Pancreas (tissue), 10 donors: Measurements from ENCODE around the gene GAS7. TPM values are rescaled to one million over a fixed set of nuclear protein-coding genes. Genes with fewer than 3 reads are reported as not detected.

Experiments
- ATAC-seq, 4 donors: fragments of 200-7000 bp; cut with Tn5 transposase; one replicate each; pipeline versions ENCODE4 v1.8.0 to v1.9.1; 2020; ENCODE audit warnings: mild to moderate bottlenecking in 4 of 4, moderate library complexity in 4 of 4
- DNase-seq, 6 donors: peaks; one replicate each; pipeline ENCODE4 v3.0.0-alpha.2; 2020
- FAIRE-seq: peaks from 2 replicates; lab custom pipeline; 2012; peaks lifted over from hg19 to GRCh38; lab: Jason Lieb, UNC
- H3K27ac ChIP-seq, 4 donors: fragments of 200-600 bp; sonication (generic); 1 replicate in 3 of 4; 2 replicates in 1 of 4; pipeline versions ENCODE4 v1.5.0 to v1.8.0; 2020
- H3K27me3 ChIP-seq, 4 donors: fragments of 200-600 bp; one replicate each; pipeline ENCODE4 v1.8.0; 2021
- H3K36me3 ChIP-seq, 3 donors: fragments of 200-600 bp; sonication (generic) in 1 of 3; one replicate each; pipeline versions ENCODE4 v1.5.0 to v1.8.0; 2020 to 2021
- H3K4me1 ChIP-seq, 3 donors: fragments of 200-600 bp; one replicate each; pipeline ENCODE4 v1.8.0; 2021
- H3K4me3 ChIP-seq, 4 donors: fragments of 200-600 bp; sonication (generic) in 2 of 4; one replicate each; pipeline versions ENCODE4 v1.5.0 to v1.8.0; 2020 to 2021
- H3K9me3 ChIP-seq, 4 donors: fragments of 200-600 bp; one replicate each; pipeline ENCODE4 v1.8.0; 2021
- WGBS, 2 donors: extraction: QIAGEN DNeasy Blood & Tissue Kit; methylation state at CpG; one replicate each; pipeline ENCODE4 v1.1.7; 2013; 5-methylcytosine and 5-hydroxymethylcytosine counted together
- intact Hi-C, 3 donors: fragments of 100-400 bp; cut with DNase I; formaldehyde crosslinking; loops; one replicate each; pipeline versions ENCODE4 v1.11.1 to v1.14.2; 2022
- polyA plus RNA-seq, 2 donors: library from polyadenylated mRNA; stranded (reverse); fragments of 200-250 nt; gene quantifications; one replicate each; pipeline ENCODE4 v1.2.3, GENCODE V29; 2013
- total RNA-seq, 6 donors: library from RNA; stranded (reverse); fragmentation: NEBNext Ultra II Directional in 4 of 6; extraction: Animal tissue kit (Norgen Biotek cat#: 25700) in 4 of 6; gene quantifications; one replicate each; pipeline versions ENCODE4 v1.2.1 to v1.2.4, GENCODE V29; 2021 to 2023
- TF ChIP-seq, protein P1 (sequence below), 4 donors: fragments of 200-600 bp; sonication (generic) in 3 of 4; IDR thresholded peaks; one replicate each; pipeline versions ENCODE4 v1.5.0 to v1.8.0; 2021; ENCODE audit warnings: antibody characterized with exemption in 4 of 4
- donor health status: healthy with polysubstance abuse.
- donor health status: DM: no; HTN: no; CAD: no; lungs with moderate emphysema.
- donor health status: DM: no; HTN: no; CAD: no.
- donor health status: control.
- donor health status: control.
- donor health status: Bipolar disorder and iron deficiency.
- donor health status: DM: yes; HTN: yes; CAD: no.
- donor health status: DM: no; HTN: no; CAD: no.
- donor health status: DM: no; HTN: no; CAD: no.
- donor health status: DM: yes; HTN: yes; CAD: no.

Gene GAS7
- total and polyA plus RNA-seq, 8 donors, result 1.9 to 22.9 (median 3.7) TPM

- no peaks in the 10 kb centered on the region for H3K9me3 ChIP-seq
- H3K4me3 ChIP-seq, result no peak overlapping the region
- H3K36me3 ChIP-seq, result no peaks in the 10 kb centered on the region
- TF ChIP-seq, protein P1, sequence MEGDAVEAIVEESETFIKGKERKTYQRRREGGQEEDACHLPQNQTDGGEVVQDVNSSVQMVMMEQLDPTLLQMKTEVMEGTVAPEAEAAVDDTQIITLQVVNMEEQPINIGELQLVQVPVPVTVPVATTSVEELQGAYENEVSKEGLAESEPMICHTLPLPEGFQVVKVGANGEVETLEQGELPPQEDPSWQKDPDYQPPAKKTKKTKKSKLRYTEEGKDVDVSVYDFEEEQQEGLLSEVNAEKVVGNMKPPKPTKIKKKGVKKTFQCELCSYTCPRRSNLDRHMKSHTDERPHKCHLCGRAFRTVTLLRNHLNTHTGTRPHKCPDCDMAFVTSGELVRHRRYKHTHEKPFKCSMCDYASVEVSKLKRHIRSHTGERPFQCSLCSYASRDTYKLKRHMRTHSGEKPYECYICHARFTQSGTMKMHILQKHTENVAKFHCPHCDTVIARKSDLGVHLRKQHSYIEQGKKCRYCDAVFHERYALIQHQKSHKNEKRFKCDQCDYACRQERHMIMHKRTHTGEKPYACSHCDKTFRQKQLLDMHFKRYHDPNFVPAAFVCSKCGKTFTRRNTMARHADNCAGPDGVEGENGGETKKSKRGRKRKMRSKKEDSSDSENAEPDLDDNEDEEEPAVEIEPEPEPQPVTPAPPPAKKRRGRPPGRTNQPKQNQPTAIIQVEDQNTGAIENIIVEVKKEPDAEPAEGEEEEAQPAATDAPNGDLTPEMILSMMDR (IDR thresholded peaks at IDR 0.05), result no peak
- H3K4me1 ChIP-seq, result no peaks in the 10 kb centered on the region
- ATAC-seq (no peak), FAIRE-seq (no peak), DNase-seq (no peak)
- intact Hi-C loops, result no loop called here
- no peak overlapping the region for H3K27ac ChIP-seq
- H3K27me3 ChIP-seq, result no peaks in the 10 kb centered on the region
- WGBS, 2 donors, result 75 to 82% methylated on average over 3 of the region's 3 CpGs
Measured at GRCh38 chr17:9894231-9894630, 304.2 kb downstream of the GAS7 start.

DNA sequence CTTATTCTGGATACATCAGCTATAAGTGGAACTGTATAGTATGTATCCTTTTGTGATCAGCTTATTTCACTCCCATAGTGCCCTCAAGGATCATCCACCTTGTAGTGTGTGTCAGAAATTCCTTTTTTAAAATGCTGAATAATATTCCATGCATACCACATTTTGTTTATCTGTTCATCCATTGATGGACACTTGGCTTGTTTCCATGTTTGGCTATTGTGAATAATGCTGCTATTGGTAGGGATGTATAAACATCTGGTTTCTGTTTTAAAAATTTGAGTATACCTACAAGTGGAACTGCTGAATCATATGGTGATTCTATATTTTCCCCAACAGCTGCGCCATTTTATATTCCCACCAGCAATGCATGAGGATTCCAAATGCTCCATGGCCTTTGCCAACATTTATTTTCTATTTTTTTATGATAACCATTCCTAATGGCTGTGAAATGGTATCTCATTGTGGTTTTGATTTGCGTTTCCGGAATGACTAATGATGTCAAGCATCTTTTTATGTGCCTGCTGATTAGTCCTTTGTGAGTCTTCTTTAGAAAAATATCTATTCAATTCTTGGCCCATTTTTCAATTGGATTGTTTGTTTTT, 304.9 kb downstream of the GAS7 start:
- DNase-seq (no peak), FAIRE-seq (no peak), ATAC-seq (no peak)
- TF ChIP-seq, protein P1 (IDR thresholded peaks at IDR 0.05), result no peak
- Histone ChIP-seq H3K9me3 (no peaks in the 10 kb centered on the region), H3K4me1 (no peaks in the 10 kb centered on the region), H3K27ac (no peak overlapping the region), H3K36me3 (no peaks in the 10 kb centered on the region), H3K4me3 (no peak overlapping the region), H3K27me3 (no peaks in the 10 kb centered on the region)
- intact Hi-C loops, result no loop called here
- 51 to 80% methylated on average over 3 of the region's 3 CpGs for WGBS, 2 donors

DNA sequence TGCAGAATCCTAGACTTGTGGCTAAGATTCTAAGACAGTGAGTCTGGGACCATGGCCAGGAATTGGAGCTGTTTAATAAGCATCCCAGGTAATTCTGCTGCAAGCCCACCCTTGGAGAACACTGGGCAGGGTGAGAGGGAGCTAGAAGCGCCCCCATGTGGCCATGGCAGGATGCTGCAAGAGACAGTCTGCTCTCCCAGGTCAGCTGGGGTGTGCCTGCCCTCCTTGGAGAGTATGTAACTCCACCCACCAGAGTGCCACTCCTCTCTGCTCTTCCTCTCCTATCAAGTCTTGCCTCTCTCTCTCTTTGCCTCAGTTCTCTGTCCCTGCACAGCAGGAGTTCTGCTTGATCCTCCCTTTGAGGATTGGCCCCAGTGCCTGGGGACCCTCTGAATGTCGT, 308.3 kb downstream of the GAS7 start:
- Histone ChIP-seq H3K4me3 (no peak overlapping the region), H3K4me1 (no peaks in the 10 kb centered on the region), H3K9me3 (no peaks in the 10 kb centered on the region), H3K36me3 (no peaks in the 10 kb centered on the region), H3K27ac (no peak overlapping the region), H3K27me3 (no peaks in the 10 kb centered on the region)
- 8 to 14% methylated on average over 2 of the region's 2 CpGs for WGBS, 2 donors
- intact Hi-C loops, result no loop called here
- ATAC-seq (peak in 1 of 4 donors; percentile 58), DNase-seq (no peak), FAIRE-seq (no peak)
- TF ChIP-seq, protein P1 (IDR thresholded peaks at IDR 0.05), result peak in 2 of 4 donors; percentile 8 to 12

- DNase-seq, result no peak
- whole genome bisulfite sequencing, 2 donors, result 63 to 75% methylated on average over 8 of the region's 8 CpGs
- no peaks in the 10 kb centered on the region for H3K27me3 ChIP-seq
- H3K4me3 ChIP-seq, result no peak overlapping the region
- no peaks in the 10 kb centered on the region for H3K4me1 ChIP-seq
- no peaks in the 10 kb centered on the region for H3K36me3 ChIP-seq
- FAIRE-seq, result no peak
- intact Hi-C loops, result no loop called here
- ATAC-seq, result no peak
- H3K9me3 ChIP-seq, result no peaks in the 10 kb centered on the region
- TF ChIP-seq, protein P1 (IDR thresholded peaks at IDR 0.05), result no peak
- H3K27ac ChIP-seq, result no peak overlapping the region
Measured at GRCh38 chr17:9887508-9887907, 310.9 kb downstream of the GAS7 start.

- FAIRE-seq (no peak), DNase-seq (no peak), ATAC-seq (peak in 1 of 4 donors; percentile 26)
- Histone ChIP-seq H3K27ac (no peak overlapping the region), H3K36me3 (no peaks in the 10 kb centered on the region), H3K27me3 (no peaks in the 10 kb centered on the region), H3K9me3 (no peaks in the 10 kb centered on the region), H3K4me1 (no peaks in the 10 kb centered on the region), H3K4me3 (no peak overlapping the region)
- intact Hi-C loops, result no loop called here
- TF ChIP-seq, protein P1 (IDR thresholded peaks at IDR 0.05), result no peak
- 72 to 75% methylated on average over 5 of the region's 5 CpGs for WGBS, 2 donors
Measured at GRCh38 chr17:9886141-9886930, 312.1 kb downstream of the GAS7 start.
